LNCaP clone FGC (cell line): ENCODE measurements around the gene PTPMT1.
A peak's percentile ranks its signal among the peaks of the same experiment; 100 is the strongest.

Experiments
- DNase-seq: peaks from one replicate; pipeline ENCODE4 v3.0.0-alpha.2; 2011; ENCODE audit warnings: low read depth
- H3K4me3 ChIP-seq: 2 replicates; pipeline ENCODE4 v1.5.1; 2011; ENCODE audit warnings: mild to moderate bottlenecking, low read depth, low read length, control low read depth
- TF ChIP-seq, protein P1 (sequence below): IDR thresholded peaks from 2 replicates; pipeline ENCODE4 v1.5.1; 2012; ENCODE audit warnings: mild to moderate bottlenecking; ENCODE audit not compliant: control insufficient read depth, insufficient read depth; ENCODE audit errors: extremely low read depth

Gene PTPMT1

GRCh38 chr11:47615249-47615648, 49.9 kb downstream of the PTPMT1 start:
- H3K4me3 ChIP-seq, result no peak overlapping the region
- DNase-seq, result no peak
- TF ChIP-seq, protein P1, sequence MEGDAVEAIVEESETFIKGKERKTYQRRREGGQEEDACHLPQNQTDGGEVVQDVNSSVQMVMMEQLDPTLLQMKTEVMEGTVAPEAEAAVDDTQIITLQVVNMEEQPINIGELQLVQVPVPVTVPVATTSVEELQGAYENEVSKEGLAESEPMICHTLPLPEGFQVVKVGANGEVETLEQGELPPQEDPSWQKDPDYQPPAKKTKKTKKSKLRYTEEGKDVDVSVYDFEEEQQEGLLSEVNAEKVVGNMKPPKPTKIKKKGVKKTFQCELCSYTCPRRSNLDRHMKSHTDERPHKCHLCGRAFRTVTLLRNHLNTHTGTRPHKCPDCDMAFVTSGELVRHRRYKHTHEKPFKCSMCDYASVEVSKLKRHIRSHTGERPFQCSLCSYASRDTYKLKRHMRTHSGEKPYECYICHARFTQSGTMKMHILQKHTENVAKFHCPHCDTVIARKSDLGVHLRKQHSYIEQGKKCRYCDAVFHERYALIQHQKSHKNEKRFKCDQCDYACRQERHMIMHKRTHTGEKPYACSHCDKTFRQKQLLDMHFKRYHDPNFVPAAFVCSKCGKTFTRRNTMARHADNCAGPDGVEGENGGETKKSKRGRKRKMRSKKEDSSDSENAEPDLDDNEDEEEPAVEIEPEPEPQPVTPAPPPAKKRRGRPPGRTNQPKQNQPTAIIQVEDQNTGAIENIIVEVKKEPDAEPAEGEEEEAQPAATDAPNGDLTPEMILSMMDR, result no peak

- TF ChIP-seq, protein P1, result peak; percentile 34
- DNase-seq, result no peak
- H3K4me3 ChIP-seq, result no peak overlapping the region
These were observed 51.5 kb downstream of the PTPMT1 start for GRCh38 chr11:47616726-47617416.

- no peak overlapping the region for H3K4me3 ChIP-seq
- no peak for DNase-seq
- TF ChIP-seq, protein P1, result no peak
These were observed 52.0 kb downstream of the PTPMT1 start for GRCh38 chr11:47617417-47617809.

DNA sequence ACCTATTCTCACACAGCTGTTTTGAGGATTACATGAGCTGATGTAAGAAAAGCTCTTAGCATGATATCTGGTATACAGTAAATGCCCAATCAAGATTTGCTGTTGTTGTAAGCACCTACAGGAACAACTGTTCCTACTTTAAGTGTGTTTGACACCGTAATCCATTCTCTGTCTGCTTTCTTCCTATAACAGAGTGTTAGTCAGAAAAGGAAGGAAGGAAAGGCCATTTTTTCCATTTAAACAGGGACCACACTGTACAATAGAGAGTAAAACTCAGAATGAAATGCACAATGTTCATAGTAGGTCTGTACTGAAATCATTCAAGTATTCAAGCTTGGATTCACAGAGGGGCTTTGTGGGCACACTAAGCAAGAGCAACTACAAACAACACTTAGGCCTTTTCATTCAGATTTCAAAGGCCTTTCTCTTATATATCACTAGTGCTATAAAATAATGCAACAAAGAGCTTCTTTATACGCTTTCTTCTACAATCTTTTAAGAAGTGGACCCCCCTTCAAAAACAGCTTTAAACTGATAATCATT, 55.5 kb downstream of the PTPMT1 start:
- H3K4me3 ChIP-seq, result no peak overlapping the region
- no peak for DNase-seq
- TF ChIP-seq, protein P1, result no peak
